ENCODE measurements around the gene OSBPL3.

DNA sequence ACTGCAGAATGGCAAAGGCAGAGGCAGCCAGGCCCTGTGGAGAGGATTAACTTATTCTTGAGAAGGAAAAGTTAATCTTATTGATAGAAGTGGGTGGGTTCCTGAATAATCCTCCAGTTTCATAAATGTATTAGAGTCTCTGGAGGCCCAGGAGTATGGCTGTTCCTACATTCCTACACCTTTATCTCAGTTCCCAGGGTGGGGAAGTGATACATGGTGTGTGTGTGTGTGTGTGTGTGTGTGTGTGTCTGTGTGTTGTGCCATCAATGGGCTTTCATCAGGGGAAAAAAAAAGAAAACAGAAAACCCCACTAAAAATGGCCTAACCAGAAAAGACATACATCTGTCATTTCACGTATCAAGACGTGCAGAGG is 200.7 kb downstream of the OSBPL3 start:
- TF ChIP-seq, protein P1, sequence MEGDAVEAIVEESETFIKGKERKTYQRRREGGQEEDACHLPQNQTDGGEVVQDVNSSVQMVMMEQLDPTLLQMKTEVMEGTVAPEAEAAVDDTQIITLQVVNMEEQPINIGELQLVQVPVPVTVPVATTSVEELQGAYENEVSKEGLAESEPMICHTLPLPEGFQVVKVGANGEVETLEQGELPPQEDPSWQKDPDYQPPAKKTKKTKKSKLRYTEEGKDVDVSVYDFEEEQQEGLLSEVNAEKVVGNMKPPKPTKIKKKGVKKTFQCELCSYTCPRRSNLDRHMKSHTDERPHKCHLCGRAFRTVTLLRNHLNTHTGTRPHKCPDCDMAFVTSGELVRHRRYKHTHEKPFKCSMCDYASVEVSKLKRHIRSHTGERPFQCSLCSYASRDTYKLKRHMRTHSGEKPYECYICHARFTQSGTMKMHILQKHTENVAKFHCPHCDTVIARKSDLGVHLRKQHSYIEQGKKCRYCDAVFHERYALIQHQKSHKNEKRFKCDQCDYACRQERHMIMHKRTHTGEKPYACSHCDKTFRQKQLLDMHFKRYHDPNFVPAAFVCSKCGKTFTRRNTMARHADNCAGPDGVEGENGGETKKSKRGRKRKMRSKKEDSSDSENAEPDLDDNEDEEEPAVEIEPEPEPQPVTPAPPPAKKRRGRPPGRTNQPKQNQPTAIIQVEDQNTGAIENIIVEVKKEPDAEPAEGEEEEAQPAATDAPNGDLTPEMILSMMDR (conservative IDR thresholded peaks at IDR 0.05; ENCODE audit: low read depth, low read length) = no peak
- no peak for TF ChIP-seq EZH2 (IDR thresholded peaks at IDR 0.05; ENCODE audit: low read length, unreplicated experiment)
